Loucy (cell line): ENCODE results near the gene ARNT2.

Source experiments
- CTCF ChIP-seq: fragments of 200-600 bp; sonication (generic); conservative IDR thresholded peaks from 2 replicates; pipeline ENCODE4 v1.5.1; 2014; ENCODE audit warnings: mild to moderate bottlenecking, antibody characterized with exemption, low read length
- EZH2phosphoT487 ChIP-seq: fragments of 200-600 bp; IDR thresholded peaks from 2 replicates; pipeline ENCODE4 v1.6.1; 2018; ENCODE audit warnings: antibody characterized with exemption, mild to moderate bottlenecking, moderate library complexity, borderline replicate concordance

DNA sequence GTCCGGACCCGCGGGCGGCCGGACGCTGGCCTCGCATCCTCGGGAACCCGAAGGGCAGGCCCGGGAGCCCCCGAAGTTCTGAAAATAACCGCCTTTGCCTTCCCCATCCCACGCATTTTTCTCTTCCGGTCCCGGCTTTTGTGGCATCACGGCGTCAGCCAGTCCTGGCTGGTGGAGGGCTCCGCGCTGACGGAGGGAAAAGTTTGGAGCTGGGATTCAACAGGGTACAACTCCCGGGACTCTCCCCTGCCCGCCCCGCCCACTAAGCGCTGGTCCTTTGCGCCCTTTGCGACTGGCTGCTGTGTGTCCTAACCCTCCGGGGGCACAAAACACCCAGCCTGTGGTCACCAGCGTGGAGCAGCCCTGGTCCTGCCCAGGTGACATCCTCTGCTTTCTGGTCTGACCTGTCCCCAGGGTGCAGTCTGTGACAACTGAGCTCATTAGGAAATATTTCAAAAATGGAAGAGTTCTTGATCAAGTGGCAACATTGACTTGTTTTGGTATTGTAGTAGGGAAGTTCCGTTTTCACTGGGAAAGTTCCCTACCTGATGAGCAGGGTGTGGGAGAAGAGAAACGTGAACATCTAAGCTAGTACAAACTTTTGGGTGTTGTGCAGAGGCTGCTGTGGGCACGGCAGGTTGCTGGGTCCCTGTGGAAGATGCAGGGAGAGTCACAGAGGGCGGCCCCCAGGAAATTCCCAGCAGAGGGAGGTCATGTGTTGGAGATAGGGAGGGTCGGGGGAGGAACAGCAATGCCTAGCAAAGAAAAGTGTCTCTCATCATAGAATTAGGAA is 775 bp downstream of the ARNT2 start:
- TF ChIP-seq CTCF: no peak
- no peak for TF ChIP-seq EZH2phosphoT487
